ENCODE data around the gene VEPH1. TPM values are rescaled to one million over a fixed set of nuclear protein-coding genes. Genes with fewer than 3 reads are reported as not detected.

VEPH1 gene
- total RNA-seq, 1 donor from 2014 or later = 10.3 TPM

GRCh38 chr3:157285141-157285540 is 218.1 kb downstream of the VEPH1 start:
- DNase-seq (ENCODE audit: low spot score) = no peak
- no peaks in the 10 kb centered on the region for H3K36me3 Mint-ChIP-seq (ENCODE audit: low read depth, unreplicated experiment)
- H3K4me3 Mint-ChIP-seq (ENCODE audit: unreplicated experiment) = no peak overlapping the region
- H3K9me3 Mint-ChIP-seq (ENCODE audit: unreplicated experiment) = no peaks in the 10 kb centered on the region
- TF ChIP-seq CTCF (IDR thresholded peaks at IDR 0.05; ENCODE audit: unreplicated experiment) = no peak
- H3K27me3 Mint-ChIP-seq (ENCODE audit: unreplicated experiment) = no peaks in the 10 kb centered on the region
- no peak overlapping the region for H3K27ac Mint-ChIP-seq (ENCODE audit: unreplicated experiment)
- peaks cover 4% of the 10 kb centered on the region for H3K4me1 Mint-ChIP-seq (ENCODE audit: unreplicated experiment)

GRCh38 chr3:157284688-157285087 is 218.5 kb downstream of the VEPH1 start:
- no peaks in the 10 kb centered on the region for H3K9me3 Mint-ChIP-seq (ENCODE audit: unreplicated experiment)

GRCh38 chr3:157282261-157283191 is 220.7 kb downstream of the VEPH1 start:
- Mint-ChIP-seq H3K27ac (ENCODE audit: unreplicated experiment) (no peak overlapping the region), H3K4me3 (ENCODE audit: unreplicated experiment) (no peak overlapping the region), H3K4me1 (ENCODE audit: unreplicated experiment) (peaks cover 4% of the 10 kb centered on the region), H3K27me3 (ENCODE audit: unreplicated experiment) (no peaks in the 10 kb centered on the region), H3K9me3 (ENCODE audit: unreplicated experiment) (no peaks in the 10 kb centered on the region), H3K36me3 (ENCODE audit: low read depth, unreplicated experiment) (no peaks in the 10 kb centered on the region)
- TF ChIP-seq CTCF (IDR thresholded peaks at IDR 0.05; ENCODE audit: unreplicated experiment) = no peak
- DNase-seq (ENCODE audit: low spot score) = no peak

More at GRCh38 chr3:157284688-157285087, 218.5 kb downstream of the VEPH1 start:
- H3K4me1 Mint-ChIP-seq (ENCODE audit: unreplicated experiment) = peaks cover 4% of the 10 kb centered on the region
- no peak for DNase-seq (ENCODE audit: low spot score)
- no peaks in the 10 kb centered on the region for H3K27me3 Mint-ChIP-seq (ENCODE audit: unreplicated experiment)
- H3K27ac Mint-ChIP-seq (ENCODE audit: unreplicated experiment) = no peak overlapping the region
- no peak overlapping the region for H3K4me3 Mint-ChIP-seq (ENCODE audit: unreplicated experiment)
- no peaks in the 10 kb centered on the region for H3K36me3 Mint-ChIP-seq (ENCODE audit: low read depth, unreplicated experiment)
- no peak for TF ChIP-seq CTCF (IDR thresholded peaks at IDR 0.05; ENCODE audit: unreplicated experiment)

GRCh38 chr3:157280786-157281185 is 222.4 kb downstream of the VEPH1 start:
- Mint-ChIP-seq H3K4me3 (ENCODE audit: unreplicated experiment) (no peak overlapping the region), H3K27me3 (ENCODE audit: unreplicated experiment) (no peaks in the 10 kb centered on the region), H3K9me3 (ENCODE audit: unreplicated experiment) (no peaks in the 10 kb centered on the region), H3K4me1 (ENCODE audit: unreplicated experiment) (peaks cover 4% of the 10 kb centered on the region), H3K36me3 (ENCODE audit: low read depth, unreplicated experiment) (no peaks in the 10 kb centered on the region), H3K27ac (ENCODE audit: unreplicated experiment) (no peak overlapping the region)
- no peak for TF ChIP-seq CTCF (IDR thresholded peaks at IDR 0.05; ENCODE audit: unreplicated experiment)
- no peak for DNase-seq (ENCODE audit: low spot score)

- no peaks in the 10 kb centered on the region for H3K36me3 Mint-ChIP-seq (ENCODE audit: low read depth, unreplicated experiment)
- no peak overlapping the region for H3K4me3 Mint-ChIP-seq (ENCODE audit: unreplicated experiment)
- H3K27me3 Mint-ChIP-seq (ENCODE audit: unreplicated experiment) = no peaks in the 10 kb centered on the region
- no peak for TF ChIP-seq CTCF (IDR thresholded peaks at IDR 0.05; ENCODE audit: unreplicated experiment)
- H3K9me3 Mint-ChIP-seq (ENCODE audit: unreplicated experiment) = no peaks in the 10 kb centered on the region
- H3K27ac Mint-ChIP-seq (ENCODE audit: unreplicated experiment) = no peak overlapping the region
- no peak for DNase-seq (ENCODE audit: low spot score)
- H3K4me1 Mint-ChIP-seq (ENCODE audit: unreplicated experiment) = peaks cover 4% of the 10 kb centered on the region
Observed at GRCh38 chr3:157280354-157280753, 222.9 kb downstream of the VEPH1 start.

Measured in endothelial cell (in vitro differentiated cells).